CD14-positive monocyte (primary cell): Measurements from ENCODE around the gene PLXDC1. TPM values are rescaled to one million over a fixed set of nuclear protein-coding genes. Genes with fewer than 3 reads are reported as not detected.

Experiments used
- DNase-seq, 3 donors: peaks; one replicate each; pipeline ENCODE4 v3.0.0-alpha.2; 2011 to 2022
- H2AFZ ChIP-seq: 2 replicates; pipeline ENCODE4 v1.6.0; 2012; ENCODE audit warnings: mild to moderate bottlenecking, low read depth, low read length, inconsistent platforms; ENCODE audit not compliant: insufficient read depth, poor library complexity, severe bottlenecking
- H3K27ac ChIP-seq, 2 donors: 1 replicate in 1 of 2; 2 replicates in 1 of 2; pipeline ENCODE4 v1.5.1; 2012 to 2013; ENCODE audit warnings: low read length in 2 of 2, control low read depth in 1 of 2, inconsistent platforms in 1 of 2, low read depth in 1 of 2, mild to moderate bottlenecking in 1 of 2
- H3K27me3 ChIP-seq, 2 donors: one replicate each; pipeline versions ENCODE4 v1.6.0 to v1.6.1; 2011 to 2013; ENCODE audit warnings: low read length in 2 of 2; ENCODE audit not compliant: control insufficient read depth in 2 of 2, insufficient read depth in 2 of 2
- H3K36me3 ChIP-seq, 2 donors: replicated peaks in 1 of 2; 1 replicate in 1 of 2; 2 replicates in 1 of 2; pipeline versions ENCODE4 v1.5.1 to v1.6.1; 2012 to 2013; ENCODE audit warnings: low read length in 2 of 2, control low read depth in 1 of 2, inconsistent platforms in 1 of 2, mild to moderate bottlenecking in 1 of 2; ENCODE audit not compliant: insufficient read depth in 2 of 2, control insufficient read depth in 1 of 2
- H3K4me1 ChIP-seq, 2 donors: 1 replicate in 1 of 2; 2 replicates in 1 of 2; pipeline versions ENCODE4 v1.5.1 to v1.6.1; 2012 to 2013; ENCODE audit warnings: low read length in 2 of 2, control low read depth in 1 of 2, inconsistent platforms in 1 of 2, mild to moderate bottlenecking in 1 of 2, moderate library complexity in 1 of 2; ENCODE audit not compliant: insufficient read depth in 2 of 2, control insufficient read depth in 1 of 2
- H3K4me2 ChIP-seq: replicated peaks from 2 replicates; pipeline ENCODE3; 2012; ENCODE audit warnings: low read length, moderate library complexity, mild to moderate bottlenecking; ENCODE audit not compliant: poor library complexity, severe bottlenecking; ENCODE audit errors: extremely low read depth
- H3K4me3 ChIP-seq, 3 experiments: fragments of 200-600 bp in 1 of 3; sonication (generic) in 1 of 3; replicated peaks in 1 of 3; 1 replicate in 2 of 3; 2 replicates in 1 of 3; pipeline ENCODE4 v1.5.1; 2011 to 2013; ENCODE audit warnings: low read length in 3 of 3, mild to moderate bottlenecking in 3 of 3, control low read depth in 2 of 3, low read depth in 2 of 3, inconsistent platforms in 1 of 3, moderate library complexity in 1 of 3
- H3K79me2 ChIP-seq: 2 replicates; pipeline ENCODE4 v1.6.0; 2012; ENCODE audit warnings: mild to moderate bottlenecking, control low read depth, inconsistent platforms, low read length, moderate library complexity; ENCODE audit not compliant: insufficient read depth
- H3K9ac ChIP-seq: 2 replicates; pipeline ENCODE4 v1.6.0; 2017; ENCODE audit warnings: low read length, mild to moderate bottlenecking; ENCODE audit not compliant: insufficient read depth, poor library complexity, severe bottlenecking
- H3K9me3 ChIP-seq, 2 donors: replicated peaks in 1 of 2; 1 replicate in 1 of 2; 2 replicates in 1 of 2; pipeline versions ENCODE4 v1.5.1 to v1.6.1; 2012 to 2013; ENCODE audit warnings: low read length in 2 of 2, control low read depth in 1 of 2; ENCODE audit not compliant: control insufficient read depth in 1 of 2, insufficient read depth in 1 of 2
- H4K20me1 ChIP-seq: 2 replicates; pipeline ENCODE4 v1.6.0; 2012; ENCODE audit warnings: mild to moderate bottlenecking, low read length, control low read depth, moderate library complexity; ENCODE audit not compliant: insufficient read depth
- H3K27ac Mint-ChIP-seq, 7 donors: one replicate each; pipeline ENCODE4 v1.8.0; 2020; ENCODE audit warnings: mild to moderate bottlenecking in 7 of 7, mixed read lengths in 7 of 7, moderate library complexity in 6 of 7, inconsistent platforms in 2 of 7
- H3K27me3 Mint-ChIP-seq, 3 donors: one replicate each; pipeline ENCODE4 v1.8.0; 2021 to 2022; ENCODE audit warnings: low read depth in 3 of 3, mild to moderate bottlenecking in 3 of 3, mixed read lengths in 3 of 3, moderate library complexity in 3 of 3, inconsistent platforms in 1 of 3
- H3K36me3 Mint-ChIP-seq, 2 donors: one replicate each; pipeline ENCODE4 v1.8.0; 2020; ENCODE audit warnings: mixed read lengths in 2 of 2, inconsistent platforms in 1 of 2, mild to moderate bottlenecking in 1 of 2
- H3K4me1 Mint-ChIP-seq: one replicate; pipeline ENCODE4 v1.8.0; 2020; ENCODE audit warnings: mild to moderate bottlenecking, mixed read lengths
- H3K4me3 Mint-ChIP-seq, 2 donors: one replicate each; pipeline ENCODE4 v1.8.0; 2020; ENCODE audit warnings: mild to moderate bottlenecking in 2 of 2, mixed read lengths in 2 of 2, moderate library complexity in 1 of 2
- H3K9me3 Mint-ChIP-seq, 7 donors: one replicate each; pipeline ENCODE4 v1.8.0; 2020 to 2022; ENCODE audit warnings: mixed read lengths in 7 of 7, mild to moderate bottlenecking in 6 of 7, moderate library complexity in 6 of 7, inconsistent platforms in 2 of 7
- CTCF ChIP-seq: fragments of 200-600 bp; IDR thresholded peaks from one replicate; pipeline ENCODE4 v1.8.0; 2022; ENCODE audit warnings: antibody characterized with exemption, mild to moderate bottlenecking
- WGBS: methylation state at CpG from one replicate; pipeline ENCODE4 v1.1.5; 2013; ENCODE audit warnings: missing lambda C conversion rate; ENCODE audit not compliant: insufficient coverage; 5-methylcytosine and 5-hydroxymethylcytosine counted together
- intact Hi-C, 2 donors: fragments of 100-400 bp; cut with micrococcal nuclease; formaldehyde crosslinking; loops; one replicate each; pipeline versions ENCODE4 v1.15.0 to v1.15.1; 2023
- polyA plus RNA-seq, 3 donors: library from polyadenylated mRNA; depleted of rRNA in 1 of 3; unstranded in 2 of 3; stranded (reverse) in 1 of 3; fragments of 300-500 nt in 2 of 3; fragments of >200 nt in 1 of 3; fragmentation: Illumina TruSeq in 2 of 3; gene quantifications; 1 replicate in 2 of 3; 2 replicates in 1 of 3; pipeline ENCODE4 v1.2.3, GENCODE V29; 2012 to 2021

The PLXDC1 gene
- polyA plus RNA-seq, 3 donors = 0.21 TPM; not detected in 2

DNA sequence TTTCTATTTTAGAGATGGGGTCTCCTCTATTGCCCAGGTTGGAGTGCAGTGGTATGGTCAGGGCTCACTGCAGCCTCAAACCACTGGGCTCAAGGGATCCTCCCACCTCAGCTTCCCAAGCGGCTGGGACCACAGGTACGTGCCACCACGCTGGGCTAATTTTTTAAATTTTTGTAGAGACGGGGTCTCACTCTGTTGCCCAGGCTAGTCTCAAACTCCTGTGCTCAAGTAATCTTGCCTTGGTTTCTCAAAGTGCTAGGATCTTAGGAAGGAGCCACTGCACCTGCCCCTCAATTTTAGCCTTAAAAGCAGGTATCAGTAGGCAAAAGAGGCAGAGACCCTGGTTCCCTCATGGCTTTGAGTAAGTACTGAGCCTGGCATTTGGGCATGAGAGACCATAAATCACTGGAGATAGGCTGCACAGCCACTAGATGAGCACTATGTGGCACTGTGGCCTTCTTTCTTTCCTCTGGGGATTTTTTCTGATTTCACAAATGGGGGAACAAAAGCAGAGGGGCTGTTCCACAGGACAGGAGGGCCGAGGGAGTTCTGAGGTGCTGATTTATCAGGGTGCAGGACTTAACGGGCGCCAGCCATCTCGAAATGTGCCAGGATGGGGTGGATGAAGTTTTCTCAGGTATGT is 82.2 kb downstream of the PLXDC1 start:
- H3K4me1 Mint-ChIP-seq = peaks cover 7% of the 10 kb centered on the region
- Histone ChIP-seq H3K36me3 (no peaks in the 10 kb centered on the region), H3K9me3 (no peaks in the 10 kb centered on the region), H2AFZ (no peak overlapping the region), H3K4me3 (no peak overlapping the region), H3K27ac (no peak overlapping the region), H3K9ac (no peak overlapping the region), H3K4me2 (no peak overlapping the region), H3K79me2 (no peaks in the 10 kb centered on the region), H3K27me3 (no peaks in the 10 kb centered on the region), H3K4me1 (peaks cover 0 to 4% of the 10 kb centered on the region in 2 donors), H4K20me1 (no peaks in the 10 kb centered on the region)
- H3K4me3 Mint-ChIP-seq = peak overlapping the region in 1 of 2 donors; percentile 30
- intact Hi-C loops = loop anchor here in 1 of 2 donors (5.0 kb wide), 1 partner anchor 163 kb away; no protein-coding TSS in a partner anchor
- H3K36me3 Mint-ChIP-seq = peaks cover 2 to 3% of the 10 kb centered on the region in 2 donors
- peak overlapping the region in 2 of 7 donors; percentile 47 to 74 for H3K27ac Mint-ChIP-seq
- peaks cover 3 to 6% (median 5%) of the 10 kb centered on the region in 3 donors for H3K27me3 Mint-ChIP-seq
- WGBS = 79% methylated on average over 6 of the region's 8 CpGs
- peak; percentile 21 to 59 (median 53) for DNase-seq
- H3K9me3 Mint-ChIP-seq = no peaks in the 10 kb centered on the region
- TF ChIP-seq CTCF = peak; percentile 60

DNA sequence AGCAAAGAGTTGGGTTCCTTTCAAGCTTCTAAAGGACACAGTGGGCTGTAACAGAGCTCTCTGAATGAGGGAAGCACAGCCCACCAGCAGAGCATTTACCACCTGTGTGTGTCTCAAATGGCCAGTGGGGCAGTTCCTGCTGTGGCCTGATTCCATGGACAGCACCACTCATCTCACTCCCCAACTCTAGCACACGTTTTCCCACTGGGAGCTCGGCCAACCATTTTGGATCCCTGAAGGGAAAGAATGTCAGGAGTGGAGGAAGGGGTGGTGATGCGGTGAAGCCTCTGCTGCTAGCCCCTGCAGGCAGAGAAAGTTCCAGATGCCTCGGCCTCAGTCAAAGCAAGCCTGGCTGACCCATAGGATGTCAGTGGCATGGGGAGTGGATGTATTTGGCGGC is 86.6 kb downstream of the PLXDC1 start:
- Mint-ChIP-seq H3K27me3 (peaks cover 0 to 6% (median 2%) of the 10 kb centered on the region in 3 donors), H3K4me1 (peaks cover 7% of the 10 kb centered on the region), H3K27ac (no peak overlapping the region), H3K4me3 (no peak overlapping the region), H3K36me3 (no peaks in the 10 kb centered on the region), H3K9me3 (no peaks in the 10 kb centered on the region)
- 97% methylated on average over 3 of the region's 5 CpGs for WGBS
- H2AFZ ChIP-seq = no peak overlapping the region
- no peaks in the 10 kb centered on the region for H3K9me3 ChIP-seq
- no peaks in the 10 kb centered on the region for H3K36me3 ChIP-seq
- no peak overlapping the region for H3K9ac ChIP-seq
- no peaks in the 10 kb centered on the region for H4K20me1 ChIP-seq
- peaks cover 0 to 4% of the 10 kb centered on the region in 2 donors for H3K4me1 ChIP-seq
- H3K4me2 ChIP-seq = no peak overlapping the region
- no peak for TF ChIP-seq CTCF
- intact Hi-C loops = loop anchor here in 1 of 2 donors (5.0 kb wide), 1 partner anchor 167 kb away; no protein-coding TSS in a partner anchor
- no peak overlapping the region for H3K4me3 ChIP-seq
- no peaks in the 10 kb centered on the region for H3K27me3 ChIP-seq
- H3K79me2 ChIP-seq = no peaks in the 10 kb centered on the region
- DNase-seq = no peak
- H3K27ac ChIP-seq = no peak overlapping the region
